Liver (tissue), 9 donors: ENCODE measurements around the gene CPT1B. TPM values are rescaled to one million over a fixed set of nuclear protein-coding genes. Genes with fewer than 3 reads are reported as not detected.

Source experiments
- DNase-seq: peaks from one replicate; pipeline ENCODE4 v3.0.0-alpha.2; 2017; ENCODE audit warnings: low spot score
- H3K27ac ChIP-seq, 2 donors: one replicate each; pipeline ENCODE4 v1.7.0; 2013; ENCODE audit warnings: inconsistent platforms in 2 of 2, low read length in 2 of 2, control low read depth in 1 of 2, low read depth in 1 of 2, mild to moderate bottlenecking in 1 of 2
- H3K27me3 ChIP-seq, 4 donors: one replicate each; pipeline versions ENCODE4 v1.6.1 to v1.7.0; 2013; ENCODE audit warnings: low read length in 3 of 4, inconsistent platforms in 1 of 4, mild to moderate bottlenecking in 1 of 4, moderate library complexity in 1 of 4; ENCODE audit not compliant: control insufficient read depth in 4 of 4, insufficient read depth in 4 of 4
- H3K36me3 ChIP-seq, 4 donors: one replicate each; pipeline versions ENCODE4 v1.6.1 to v1.7.0; 2013; ENCODE audit warnings: low read length in 3 of 4, mild to moderate bottlenecking in 3 of 4, low read depth in 1 of 4, moderate library complexity in 1 of 4; ENCODE audit not compliant: control insufficient read depth in 4 of 4, insufficient read depth in 3 of 4
- H3K4me1 ChIP-seq, 4 donors: one replicate each; pipeline versions ENCODE4 v1.6.1 to v1.7.0; 2013; ENCODE audit warnings: low read length in 3 of 4, mild to moderate bottlenecking in 3 of 4, moderate library complexity in 1 of 4; ENCODE audit not compliant: control insufficient read depth in 4 of 4, insufficient read depth in 4 of 4
- H3K4me3 ChIP-seq, 3 donors: one replicate each; pipeline versions ENCODE4 v1.6.1 to v1.7.0; 2013; ENCODE audit warnings: low read length in 3 of 3, control low read depth in 1 of 3, low read depth in 1 of 3, mild to moderate bottlenecking in 1 of 3
- H3K9ac ChIP-seq, 2 donors: one replicate each; pipeline ENCODE4 v1.7.0; 2013; ENCODE audit warnings: low read length in 2 of 2, mild to moderate bottlenecking in 2 of 2, moderate library complexity in 2 of 2, control low read depth in 1 of 2, low read depth in 1 of 2
- H3K9me3 ChIP-seq, 4 donors: one replicate each; pipeline versions ENCODE4 v1.6.1 to v1.7.0; 2013; ENCODE audit warnings: low read length in 3 of 4; ENCODE audit not compliant: control insufficient read depth in 4 of 4
- EGR1 ChIP-seq, 2 donors: IDR thresholded peaks; 2 replicates each; pipeline ENCODE4 v1.6.1; 2016 to 2018; ENCODE audit warnings: antibody characterized with exemption in 2 of 2, low read depth in 2 of 2
- FOXA1 ChIP-seq: IDR thresholded peaks from 2 replicates; pipeline ENCODE4 v1.6.1; 2016; ENCODE audit warnings: antibody characterized with exemption
- FOXA2 ChIP-seq: IDR thresholded peaks from 2 replicates; pipeline ENCODE4 v1.6.1; 2016; ENCODE audit warnings: antibody characterized with exemption
- GABPA ChIP-seq, 2 donors: IDR thresholded peaks in 1 of 2; conservative IDR thresholded peaks in 1 of 2; 2 replicates each; pipeline ENCODE4 v1.6.1; 2016; ENCODE audit warnings: antibody characterized with exemption in 2 of 2, mild to moderate bottlenecking in 1 of 2, moderate library complexity in 1 of 2
- HNF4A ChIP-seq, 2 donors: conservative IDR thresholded peaks; 2 replicates each; pipeline ENCODE4 v1.6.1; 2016; ENCODE audit warnings: antibody characterized with exemption in 2 of 2, mild to moderate bottlenecking in 2 of 2
- HNF4G ChIP-seq: IDR thresholded peaks from 2 replicates; pipeline ENCODE4 v1.6.1; 2016; ENCODE audit warnings: antibody characterized with exemption
- JUND ChIP-seq, 2 donors: IDR thresholded peaks; 2 replicates each; pipeline ENCODE4 v1.6.1; 2016; ENCODE audit warnings: antibody characterized with exemption in 2 of 2
- NR2F2 ChIP-seq: IDR thresholded peaks from 2 replicates; pipeline ENCODE4 v1.6.1; 2016; ENCODE audit warnings: antibody characterized with exemption
- RAD21 ChIP-seq, 2 donors: IDR thresholded peaks; 2 replicates each; pipeline ENCODE4 v1.6.1; 2016; ENCODE audit warnings: antibody characterized with exemption in 2 of 2, mild to moderate bottlenecking in 2 of 2
- SP1 ChIP-seq: IDR thresholded peaks from 2 replicates; pipeline ENCODE4 v1.6.1; 2018; ENCODE audit warnings: antibody characterized with exemption, mild to moderate bottlenecking
- TAF1 ChIP-seq: conservative IDR thresholded peaks from 2 replicates; pipeline ENCODE4 v1.6.1; 2016; ENCODE audit warnings: antibody characterized with exemption, mild to moderate bottlenecking
- YY1 ChIP-seq: IDR thresholded peaks from 2 replicates; pipeline ENCODE4 v1.6.1; 2016; ENCODE audit warnings: antibody characterized with exemption, mild to moderate bottlenecking
- WGBS: extraction: QIAGEN DNeasy Blood & Tissue Kit; methylation state at CpG from one replicate; pipeline ENCODE4 v1.1.7; 2013; 5-methylcytosine and 5-hydroxymethylcytosine counted together
- polyA plus RNA-seq, 2 donors: library from polyadenylated mRNA; stranded (reverse) in 1 of 2; unstranded in 1 of 2; fragments of 200-250 nt in 1 of 2; fragments of >200 nt in 1 of 2; fragmentation: Nextera tagmentation in 1 of 2; extraction: Ambion mirVana in 1 of 2; gene quantifications; one replicate each; pipeline versions ENCODE4 v1.2.1 to v1.2.3, GENCODE V29; 2013 to 2015
- total RNA-seq, 2 donors: library from RNA; depleted of rRNA; stranded (reverse); fragments of >200 nt; gene quantifications; one replicate each; pipeline ENCODE4 v1.2.3, GENCODE V29; 2014
- TF ChIP-seq, protein P1 (sequence below): IDR thresholded peaks from 2 replicates; pipeline ENCODE4 v1.6.1; 2016; ENCODE audit warnings: antibody characterized with exemption
- TF ChIP-seq, protein P2 (sequence below): IDR thresholded peaks from 2 replicates; pipeline ENCODE4 v1.6.1; 2016; ENCODE audit warnings: antibody characterized with exemption
- TF ChIP-seq, protein P3 (sequence below): IDR thresholded peaks from 2 replicates; pipeline ENCODE4 v1.6.1; 2016; ENCODE audit warnings: antibody characterized with exemption, mild to moderate bottlenecking
- TF ChIP-seq, protein P4 (sequence below): IDR thresholded peaks from 2 replicates; pipeline ENCODE4 v1.6.1; 2016; ENCODE audit warnings: antibody characterized with exemption
- donor health status: healthy.
- donor health status: healthy.
- donor health status: healthy.
- donor health status: healthy.
- donor health status: healthy.

Gene CPT1B
- total and polyA plus RNA-seq, 4 donors, result 3.0 to 13.6 (median 4.9) TPM

DNA sequence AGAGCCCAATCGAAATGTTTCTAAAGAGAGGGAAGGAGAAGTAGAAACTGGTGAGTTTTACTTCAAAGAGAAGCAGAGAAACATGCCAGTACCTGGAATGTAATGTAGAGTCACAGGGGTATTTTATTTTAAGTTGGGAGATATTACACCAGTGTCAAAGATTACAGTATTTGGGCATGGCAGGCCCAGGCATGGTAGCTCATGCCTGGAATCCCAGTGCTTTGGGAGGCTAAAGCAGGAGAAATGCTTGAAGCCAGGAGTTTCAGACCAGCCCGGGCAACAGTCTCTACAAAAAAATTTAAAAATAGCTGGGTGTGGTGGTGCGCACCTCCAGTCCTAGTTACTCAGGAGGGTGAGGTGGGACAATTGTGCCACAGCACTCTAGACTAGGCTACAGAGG lies 18.2 kb downstream of the CPT1B start:
- WGBS, result 93% methylated on average over 3 of the region's 3 CpGs
- H3K36me3 ChIP-seq, result no peaks in the 10 kb centered on the region

DNA sequence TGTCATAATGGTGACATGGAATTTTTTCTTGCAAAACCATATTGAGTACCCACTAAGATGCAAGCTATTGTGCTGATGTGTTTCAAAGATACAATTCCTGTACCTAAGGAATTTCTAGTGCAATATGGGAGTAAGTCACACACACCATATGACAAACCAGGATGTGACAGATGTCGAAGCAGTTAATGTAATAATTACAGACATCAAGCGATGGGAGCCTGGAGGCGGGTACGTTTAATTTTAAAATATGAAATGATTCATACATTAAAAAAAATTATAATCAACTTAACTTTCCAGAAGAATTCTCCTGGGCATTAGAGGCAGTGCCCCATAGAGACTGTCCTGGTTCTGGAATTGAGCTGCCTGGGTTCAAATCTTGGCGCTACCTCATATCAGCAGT lies 21.5 kb downstream of the CPT1B start:
- no peak overlapping the region for H3K27ac ChIP-seq
- 90% methylated on average over 5 of the region's 5 CpGs for WGBS
- TF ChIP-seq RAD21 (IDR thresholded peaks at IDR 0.05) (no peak), JUND (IDR thresholded peaks at IDR 0.05) (no peak), SP1 (no peak), EGR1 (IDR thresholded peaks at IDR 0.05; ENCODE audit: low read depth in 2 of 2) (no peak), FOXA2 (no peak), TAF1 (no peak), FOXA1 (no peak), HNF4G (no peak), YY1 (no peak), HNF4A (conservative IDR thresholded peaks at IDR 0.05) (no peak), GABPA (IDR thresholded peaks at IDR 0.05 in 1 of 2, conservative IDR thresholded peaks at IDR 0.05 in 1 of 2) (no peak), NR2F2 (no peak)
- TF ChIP-seq, protein P1, sequence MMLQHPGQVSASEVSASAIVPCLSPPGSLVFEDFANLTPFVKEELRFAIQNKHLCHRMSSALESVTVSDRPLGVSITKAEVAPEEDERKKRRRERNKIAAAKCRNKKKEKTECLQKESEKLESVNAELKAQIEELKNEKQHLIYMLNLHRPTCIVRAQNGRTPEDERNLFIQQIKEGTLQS, result no peak
- TF ChIP-seq, protein P2, sequence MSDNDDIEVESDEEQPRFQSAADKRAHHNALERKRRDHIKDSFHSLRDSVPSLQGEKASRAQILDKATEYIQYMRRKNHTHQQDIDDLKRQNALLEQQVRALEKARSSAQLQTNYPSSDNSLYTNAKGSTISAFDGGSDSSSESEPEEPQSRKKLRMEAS, result no peak
- TF ChIP-seq, protein P3, sequence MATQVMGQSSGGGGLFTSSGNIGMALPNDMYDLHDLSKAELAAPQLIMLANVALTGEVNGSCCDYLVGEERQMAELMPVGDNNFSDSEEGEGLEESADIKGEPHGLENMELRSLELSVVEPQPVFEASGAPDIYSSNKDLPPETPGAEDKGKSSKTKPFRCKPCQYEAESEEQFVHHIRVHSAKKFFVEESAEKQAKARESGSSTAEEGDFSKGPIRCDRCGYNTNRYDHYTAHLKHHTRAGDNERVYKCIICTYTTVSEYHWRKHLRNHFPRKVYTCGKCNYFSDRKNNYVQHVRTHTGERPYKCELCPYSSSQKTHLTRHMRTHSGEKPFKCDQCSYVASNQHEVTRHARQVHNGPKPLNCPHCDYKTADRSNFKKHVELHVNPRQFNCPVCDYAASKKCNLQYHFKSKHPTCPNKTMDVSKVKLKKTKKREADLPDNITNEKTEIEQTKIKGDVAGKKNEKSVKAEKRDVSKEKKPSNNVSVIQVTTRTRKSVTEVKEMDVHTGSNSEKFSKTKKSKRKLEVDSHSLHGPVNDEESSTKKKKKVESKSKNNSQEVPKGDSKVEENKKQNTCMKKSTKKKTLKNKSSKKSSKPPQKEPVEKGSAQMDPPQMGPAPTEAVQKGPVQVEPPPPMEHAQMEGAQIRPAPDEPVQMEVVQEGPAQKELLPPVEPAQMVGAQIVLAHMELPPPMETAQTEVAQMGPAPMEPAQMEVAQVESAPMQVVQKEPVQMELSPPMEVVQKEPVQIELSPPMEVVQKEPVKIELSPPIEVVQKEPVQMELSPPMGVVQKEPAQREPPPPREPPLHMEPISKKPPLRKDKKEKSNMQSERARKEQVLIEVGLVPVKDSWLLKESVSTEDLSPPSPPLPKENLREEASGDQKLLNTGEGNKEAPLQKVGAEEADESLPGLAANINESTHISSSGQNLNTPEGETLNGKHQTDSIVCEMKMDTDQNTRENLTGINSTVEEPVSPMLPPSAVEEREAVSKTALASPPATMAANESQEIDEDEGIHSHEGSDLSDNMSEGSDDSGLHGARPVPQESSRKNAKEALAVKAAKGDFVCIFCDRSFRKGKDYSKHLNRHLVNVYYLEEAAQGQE, result no peak
- TF ChIP-seq, protein P4, sequence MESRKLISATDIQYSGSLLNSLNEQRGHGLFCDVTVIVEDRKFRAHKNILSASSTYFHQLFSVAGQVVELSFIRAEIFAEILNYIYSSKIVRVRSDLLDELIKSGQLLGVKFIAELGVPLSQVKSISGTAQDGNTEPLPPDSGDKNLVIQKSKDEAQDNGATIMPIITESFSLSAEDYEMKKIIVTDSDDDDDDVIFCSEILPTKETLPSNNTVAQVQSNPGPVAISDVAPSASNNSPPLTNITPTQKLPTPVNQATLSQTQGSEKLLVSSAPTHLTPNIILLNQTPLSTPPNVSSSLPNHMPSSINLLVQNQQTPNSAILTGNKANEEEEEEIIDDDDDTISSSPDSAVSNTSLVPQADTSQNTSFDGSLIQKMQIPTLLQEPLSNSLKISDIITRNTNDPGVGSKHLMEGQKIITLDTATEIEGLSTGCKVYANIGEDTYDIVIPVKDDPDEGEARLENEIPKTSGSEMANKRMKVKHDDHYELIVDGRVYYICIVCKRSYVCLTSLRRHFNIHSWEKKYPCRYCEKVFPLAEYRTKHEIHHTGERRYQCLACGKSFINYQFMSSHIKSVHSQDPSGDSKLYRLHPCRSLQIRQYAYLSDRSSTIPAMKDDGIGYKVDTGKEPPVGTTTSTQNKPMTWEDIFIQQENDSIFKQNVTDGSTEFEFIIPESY, result no peak
- H3K27me3 ChIP-seq, result no peaks in the 10 kb centered on the region
- no peak for DNase-seq
- no peaks in the 10 kb centered on the region for H3K36me3 ChIP-seq
- H3K9me3 ChIP-seq, result no peaks in the 10 kb centered on the region
- no peak overlapping the region for H3K4me3 ChIP-seq
- H3K4me1 ChIP-seq, result no peaks in the 10 kb centered on the region
- no peak overlapping the region for H3K9ac ChIP-seq

More for the DNA sequence above, 18.2 kb downstream of the CPT1B start:
- H3K4me1 ChIP-seq, result peaks cover 0 to 8% (median 4%) of the 10 kb centered on the region in 4 donors
- no peak for TF ChIP-seq TAF1
- no peak overlapping the region for H3K27ac ChIP-seq
- H3K4me3 ChIP-seq, result no peak overlapping the region
- no peaks in the 10 kb centered on the region for H3K27me3 ChIP-seq
- no peak overlapping the region for H3K9ac ChIP-seq
- H3K9me3 ChIP-seq, result no peaks in the 10 kb centered on the region
- no peak for DNase-seq
